Measurements from ENCODE around the gene NOD2. TPM values are rescaled to one million over a fixed set of nuclear protein-coding genes. Genes with fewer than 3 reads are reported as not detected.

NOD2 gene
- total and polyA plus RNA-seq, 4 donors, result 0.35 to 1.3 (median 0.48) TPM

DNA sequence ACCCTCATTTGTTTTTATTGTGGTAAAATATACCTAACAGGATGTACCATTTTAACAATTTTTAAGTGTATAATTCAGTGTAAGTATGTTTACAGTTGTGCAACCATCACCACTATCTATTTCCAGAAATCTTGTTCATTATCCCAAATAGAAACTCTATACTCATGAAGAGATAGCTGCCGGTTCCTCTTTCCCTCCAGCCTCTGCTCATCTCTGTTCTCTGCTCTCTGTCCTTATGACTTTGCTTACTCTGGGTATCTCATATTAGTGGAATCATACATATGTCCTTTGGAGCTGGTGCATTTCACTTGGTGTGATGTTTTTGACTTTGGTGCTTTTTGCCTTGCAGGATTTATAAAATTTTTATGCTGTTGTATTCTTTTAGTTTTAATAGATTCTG, 67.9 kb downstream of the NOD2 start:
- Histone ChIP-seq H3K4me1 (ENCODE audit: control insufficient read depth in 4 of 4, insufficient read depth in 4 of 4, low read length in 3 of 4) (no peaks in the 10 kb centered on the region), H3K9ac (ENCODE audit: low read depth in 1 of 2, low read length in 2 of 2) (no peak overlapping the region), H3K36me3 (ENCODE audit: control insufficient read depth in 4 of 4, insufficient read depth in 3 of 4, low read depth in 1 of 4, low read length in 3 of 4) (peaks cover 0 to 27% (median 15%) of the 10 kb centered on the region in 4 donors), H3K9me3 (ENCODE audit: control insufficient read depth in 4 of 4, low read length in 3 of 4) (peaks cover 0 to 1% (median 0%) of the 10 kb centered on the region in 4 donors), H3K27ac (ENCODE audit: low read depth in 1 of 2, low read length in 2 of 2) (no peak overlapping the region), H3K4me3 (ENCODE audit: low read depth in 1 of 3, low read length in 3 of 3) (no peak overlapping the region), H3K27me3 (ENCODE audit: control insufficient read depth in 4 of 4, insufficient read depth in 4 of 4, low read length in 3 of 4) (no peaks in the 10 kb centered on the region)
- DNase-seq (ENCODE audit: low spot score), result no peak
- WGBS, result 73% methylated on average over 1 of the region's 1 CpG
- no peak for TF ChIP-seq RXRA (IDR thresholded peaks at IDR 0.05)
- no peak for TF ChIP-seq FOXA2 (IDR thresholded peaks at IDR 0.05)
- no peak for TF ChIP-seq JUND (IDR thresholded peaks at IDR 0.05)
- no peak for TF ChIP-seq FOXA1 (IDR thresholded peaks at IDR 0.05)
- no peak for TF ChIP-seq YY1 (IDR thresholded peaks at IDR 0.05)
- no peak for TF ChIP-seq NR2F2 (IDR thresholded peaks at IDR 0.05)
- no peak for TF ChIP-seq EGR1 (IDR thresholded peaks at IDR 0.05; ENCODE audit: low read depth in 2 of 2)
- TF ChIP-seq, protein P1, sequence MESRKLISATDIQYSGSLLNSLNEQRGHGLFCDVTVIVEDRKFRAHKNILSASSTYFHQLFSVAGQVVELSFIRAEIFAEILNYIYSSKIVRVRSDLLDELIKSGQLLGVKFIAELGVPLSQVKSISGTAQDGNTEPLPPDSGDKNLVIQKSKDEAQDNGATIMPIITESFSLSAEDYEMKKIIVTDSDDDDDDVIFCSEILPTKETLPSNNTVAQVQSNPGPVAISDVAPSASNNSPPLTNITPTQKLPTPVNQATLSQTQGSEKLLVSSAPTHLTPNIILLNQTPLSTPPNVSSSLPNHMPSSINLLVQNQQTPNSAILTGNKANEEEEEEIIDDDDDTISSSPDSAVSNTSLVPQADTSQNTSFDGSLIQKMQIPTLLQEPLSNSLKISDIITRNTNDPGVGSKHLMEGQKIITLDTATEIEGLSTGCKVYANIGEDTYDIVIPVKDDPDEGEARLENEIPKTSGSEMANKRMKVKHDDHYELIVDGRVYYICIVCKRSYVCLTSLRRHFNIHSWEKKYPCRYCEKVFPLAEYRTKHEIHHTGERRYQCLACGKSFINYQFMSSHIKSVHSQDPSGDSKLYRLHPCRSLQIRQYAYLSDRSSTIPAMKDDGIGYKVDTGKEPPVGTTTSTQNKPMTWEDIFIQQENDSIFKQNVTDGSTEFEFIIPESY (IDR thresholded peaks at IDR 0.05), result no peak
- TF ChIP-seq, protein P2, sequence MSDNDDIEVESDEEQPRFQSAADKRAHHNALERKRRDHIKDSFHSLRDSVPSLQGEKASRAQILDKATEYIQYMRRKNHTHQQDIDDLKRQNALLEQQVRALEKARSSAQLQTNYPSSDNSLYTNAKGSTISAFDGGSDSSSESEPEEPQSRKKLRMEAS (IDR thresholded peaks at IDR 0.05), result no peak
- no peak for TF ChIP-seq TAF1 (conservative IDR thresholded peaks at IDR 0.05)
- TF ChIP-seq, protein P3, sequence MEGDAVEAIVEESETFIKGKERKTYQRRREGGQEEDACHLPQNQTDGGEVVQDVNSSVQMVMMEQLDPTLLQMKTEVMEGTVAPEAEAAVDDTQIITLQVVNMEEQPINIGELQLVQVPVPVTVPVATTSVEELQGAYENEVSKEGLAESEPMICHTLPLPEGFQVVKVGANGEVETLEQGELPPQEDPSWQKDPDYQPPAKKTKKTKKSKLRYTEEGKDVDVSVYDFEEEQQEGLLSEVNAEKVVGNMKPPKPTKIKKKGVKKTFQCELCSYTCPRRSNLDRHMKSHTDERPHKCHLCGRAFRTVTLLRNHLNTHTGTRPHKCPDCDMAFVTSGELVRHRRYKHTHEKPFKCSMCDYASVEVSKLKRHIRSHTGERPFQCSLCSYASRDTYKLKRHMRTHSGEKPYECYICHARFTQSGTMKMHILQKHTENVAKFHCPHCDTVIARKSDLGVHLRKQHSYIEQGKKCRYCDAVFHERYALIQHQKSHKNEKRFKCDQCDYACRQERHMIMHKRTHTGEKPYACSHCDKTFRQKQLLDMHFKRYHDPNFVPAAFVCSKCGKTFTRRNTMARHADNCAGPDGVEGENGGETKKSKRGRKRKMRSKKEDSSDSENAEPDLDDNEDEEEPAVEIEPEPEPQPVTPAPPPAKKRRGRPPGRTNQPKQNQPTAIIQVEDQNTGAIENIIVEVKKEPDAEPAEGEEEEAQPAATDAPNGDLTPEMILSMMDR (IDR thresholded peaks at IDR 0.05; ENCODE audit: low read depth, low read length, missing input control), result no peak
- no peak for TF ChIP-seq RAD21 (IDR thresholded peaks at IDR 0.05)
- TF ChIP-seq HNF4A (conservative IDR thresholded peaks at IDR 0.05), result no peak
- no peak for TF ChIP-seq SP1 (IDR thresholded peaks at IDR 0.05)
- TF ChIP-seq, protein P4, sequence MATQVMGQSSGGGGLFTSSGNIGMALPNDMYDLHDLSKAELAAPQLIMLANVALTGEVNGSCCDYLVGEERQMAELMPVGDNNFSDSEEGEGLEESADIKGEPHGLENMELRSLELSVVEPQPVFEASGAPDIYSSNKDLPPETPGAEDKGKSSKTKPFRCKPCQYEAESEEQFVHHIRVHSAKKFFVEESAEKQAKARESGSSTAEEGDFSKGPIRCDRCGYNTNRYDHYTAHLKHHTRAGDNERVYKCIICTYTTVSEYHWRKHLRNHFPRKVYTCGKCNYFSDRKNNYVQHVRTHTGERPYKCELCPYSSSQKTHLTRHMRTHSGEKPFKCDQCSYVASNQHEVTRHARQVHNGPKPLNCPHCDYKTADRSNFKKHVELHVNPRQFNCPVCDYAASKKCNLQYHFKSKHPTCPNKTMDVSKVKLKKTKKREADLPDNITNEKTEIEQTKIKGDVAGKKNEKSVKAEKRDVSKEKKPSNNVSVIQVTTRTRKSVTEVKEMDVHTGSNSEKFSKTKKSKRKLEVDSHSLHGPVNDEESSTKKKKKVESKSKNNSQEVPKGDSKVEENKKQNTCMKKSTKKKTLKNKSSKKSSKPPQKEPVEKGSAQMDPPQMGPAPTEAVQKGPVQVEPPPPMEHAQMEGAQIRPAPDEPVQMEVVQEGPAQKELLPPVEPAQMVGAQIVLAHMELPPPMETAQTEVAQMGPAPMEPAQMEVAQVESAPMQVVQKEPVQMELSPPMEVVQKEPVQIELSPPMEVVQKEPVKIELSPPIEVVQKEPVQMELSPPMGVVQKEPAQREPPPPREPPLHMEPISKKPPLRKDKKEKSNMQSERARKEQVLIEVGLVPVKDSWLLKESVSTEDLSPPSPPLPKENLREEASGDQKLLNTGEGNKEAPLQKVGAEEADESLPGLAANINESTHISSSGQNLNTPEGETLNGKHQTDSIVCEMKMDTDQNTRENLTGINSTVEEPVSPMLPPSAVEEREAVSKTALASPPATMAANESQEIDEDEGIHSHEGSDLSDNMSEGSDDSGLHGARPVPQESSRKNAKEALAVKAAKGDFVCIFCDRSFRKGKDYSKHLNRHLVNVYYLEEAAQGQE (IDR thresholded peaks at IDR 0.05), result no peak

DNA sequence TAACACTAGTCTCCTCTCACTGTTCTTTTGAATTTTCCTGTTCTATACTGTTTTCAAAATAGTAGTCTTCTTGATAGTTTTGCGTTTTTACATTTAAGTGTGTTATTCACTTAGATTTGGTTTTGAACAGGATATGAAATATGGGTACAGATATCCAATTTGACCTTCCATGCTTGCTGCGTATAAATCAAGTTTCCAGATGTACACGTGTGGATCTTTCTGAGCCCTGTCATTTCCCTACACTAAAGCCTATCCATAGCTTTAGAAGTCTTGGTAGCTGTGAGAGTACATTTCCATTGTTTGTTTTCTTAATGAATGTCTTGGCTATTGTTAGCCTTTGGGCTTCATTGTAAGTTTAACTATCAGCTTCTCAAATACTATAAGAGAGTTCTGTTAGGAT, 68.8 kb downstream of the NOD2 start:
- TF ChIP-seq JUND (IDR thresholded peaks at IDR 0.05) (no peak), FOXA2 (IDR thresholded peaks at IDR 0.05) (no peak), NR2F2 (IDR thresholded peaks at IDR 0.05) (no peak), SP1 (IDR thresholded peaks at IDR 0.05) (no peak), RXRA (IDR thresholded peaks at IDR 0.05) (no peak)
- TF ChIP-seq, protein P1 (IDR thresholded peaks at IDR 0.05), result no peak
- H3K36me3 ChIP-seq (ENCODE audit: control insufficient read depth in 4 of 4, insufficient read depth in 3 of 4, low read depth in 1 of 4, low read length in 3 of 4), result peaks cover 0 to 31% (median 17%) of the 10 kb centered on the region in 4 donors
- WGBS, result 86% methylated on average over 3 of the region's 3 CpGs
- H3K4me1 ChIP-seq (ENCODE audit: control insufficient read depth in 4 of 4, insufficient read depth in 4 of 4, low read length in 3 of 4), result no peaks in the 10 kb centered on the region
- H3K27ac ChIP-seq (ENCODE audit: low read depth in 1 of 2, low read length in 2 of 2), result no peak overlapping the region
- no peak for DNase-seq (ENCODE audit: low spot score)
- no peaks in the 10 kb centered on the region for H3K27me3 ChIP-seq (ENCODE audit: control insufficient read depth in 4 of 4, insufficient read depth in 4 of 4, low read length in 3 of 4)
- peaks cover 0 to 2% (median 0%) of the 10 kb centered on the region in 4 donors for H3K9me3 ChIP-seq (ENCODE audit: control insufficient read depth in 4 of 4, low read length in 3 of 4)
- H3K4me3 ChIP-seq (ENCODE audit: low read depth in 1 of 3, low read length in 3 of 3), result no peak overlapping the region
- H3K9ac ChIP-seq (ENCODE audit: low read depth in 1 of 2, low read length in 2 of 2), result no peak overlapping the region

Data from liver (tissue), 9 donors.